Mesenchymal stem cell (in vitro differentiated cells and primary cell): Measurements from ENCODE around the gene KLHL13.

Source experiments
- DNase-seq: peaks from one replicate; pipeline ENCODE4 v3.0.0-alpha.2; 2013
- H2AFZ ChIP-seq: one replicate; pipeline ENCODE4 v1.6.1; 2013; ENCODE audit warnings: low read depth, mild to moderate bottlenecking, control low read depth, inconsistent platforms, low read length, moderate library complexity
- H2AK5ac ChIP-seq: 2 replicates; pipeline ENCODE4 v1.6.1; 2013; ENCODE audit warnings: low read length, moderate library complexity, mild to moderate bottlenecking, inconsistent platforms; ENCODE audit not compliant: severe bottlenecking
- H2BK120ac ChIP-seq: one replicate; pipeline ENCODE4 v1.6.1; 2013; ENCODE audit warnings: low read depth, mild to moderate bottlenecking, inconsistent platforms, low read length, moderate library complexity
- H2BK12ac ChIP-seq, 2 experiments: one replicate each; pipeline ENCODE4 v1.6.1; 2013; ENCODE audit warnings: inconsistent platforms in 2 of 2, low read length in 2 of 2, mild to moderate bottlenecking in 2 of 2, moderate library complexity in 2 of 2, control low read depth in 1 of 2
- H2BK15ac ChIP-seq: one replicate; pipeline ENCODE4 v1.6.1; 2013; ENCODE audit warnings: mild to moderate bottlenecking, low read depth, inconsistent platforms; ENCODE audit not compliant: poor library complexity, severe bottlenecking
- H2BK5ac ChIP-seq: 2 replicates; pipeline ENCODE4 v1.6.1; 2013; ENCODE audit warnings: low read depth, mild to moderate bottlenecking, low read length, control low read depth, inconsistent platforms; ENCODE audit not compliant: poor library complexity, severe bottlenecking
- H3K14ac ChIP-seq, 2 experiments: one replicate each; pipeline ENCODE4 v1.6.1; 2013; ENCODE audit warnings: inconsistent platforms in 2 of 2, low read length in 2 of 2, control low read depth in 1 of 2, mild to moderate bottlenecking in 1 of 2, moderate library complexity in 1 of 2
- H3K18ac ChIP-seq, 2 experiments: one replicate each; pipeline ENCODE4 v1.6.1; 2013; ENCODE audit warnings: inconsistent platforms in 2 of 2, low read length in 2 of 2, control low read depth in 1 of 2, low read depth in 1 of 2, mild to moderate bottlenecking in 1 of 2
- H3K23ac ChIP-seq, 2 experiments: one replicate each; pipeline ENCODE4 v1.6.1; 2013; ENCODE audit warnings: inconsistent platforms in 2 of 2, low read length in 2 of 2, mild to moderate bottlenecking in 2 of 2, moderate library complexity in 2 of 2, control low read depth in 1 of 2
- H3K27ac ChIP-seq: 2 replicates; pipeline ENCODE4 v1.5.1; 2013; ENCODE audit warnings: mild to moderate bottlenecking, moderate library complexity, low read length, control low read depth, inconsistent platforms; ENCODE audit not compliant: poor library complexity, severe bottlenecking
- H3K27me3 ChIP-seq, 2 experiments: 2 replicates each; pipeline versions ENCODE4 v1.6.1 to v1.7.0; 2013; ENCODE audit warnings: low read length in 2 of 2, mild to moderate bottlenecking in 2 of 2, moderate library complexity in 2 of 2, control low read depth in 1 of 2, inconsistent platforms in 1 of 2; ENCODE audit not compliant: control insufficient read depth in 1 of 2, insufficient read depth in 1 of 2
- H3K36me3 ChIP-seq, 2 experiments: 2 replicates each; pipeline versions ENCODE4 v1.6.1 to v1.7.0; 2013; ENCODE audit warnings: low read length in 2 of 2, control low read depth in 1 of 2, inconsistent platforms in 1 of 2, low read depth in 1 of 2, mild to moderate bottlenecking in 1 of 2; ENCODE audit not compliant: insufficient read depth in 2 of 2, control insufficient read depth in 1 of 2
- H3K4ac ChIP-seq, 2 experiments: one replicate each; pipeline ENCODE4 v1.6.1; 2013; ENCODE audit warnings: inconsistent platforms in 2 of 2, low read length in 2 of 2, mild to moderate bottlenecking in 2 of 2, moderate library complexity in 2 of 2, control low read depth in 1 of 2, low read depth in 1 of 2
- H3K4me1 ChIP-seq: 2 replicates; pipeline ENCODE4 v1.6.1; 2013; ENCODE audit warnings: low read depth, low read length, control low read depth; ENCODE audit not compliant: control insufficient read depth, insufficient read depth
- H3K4me2 ChIP-seq: 2 replicates; pipeline ENCODE4 v1.6.1; 2013; ENCODE audit warnings: low read length, mild to moderate bottlenecking, inconsistent platforms; ENCODE audit not compliant: poor library complexity, severe bottlenecking
- H3K4me3 ChIP-seq, 2 experiments: 2 replicates each; pipeline versions ENCODE4 v1.5.1 to v1.7.0; 2013; ENCODE audit warnings: low read length in 2 of 2, mild to moderate bottlenecking in 2 of 2, control low read depth in 1 of 2, low read depth in 1 of 2; ENCODE audit not compliant: insufficient read depth in 1 of 2
- H3K79me1 ChIP-seq: replicated peaks from 2 replicates; pipeline ENCODE4 v1.6.1; 2013; ENCODE audit warnings: mild to moderate bottlenecking, control low read depth, low read length, inconsistent platforms; ENCODE audit not compliant: poor library complexity, severe bottlenecking
- H3K9ac ChIP-seq: 2 replicates; pipeline ENCODE4 v1.7.0; 2013; ENCODE audit warnings: mild to moderate bottlenecking, low read length, moderate library complexity
- H3K9me3 ChIP-seq: 2 replicates; pipeline ENCODE4 v1.7.0; 2013; ENCODE audit warnings: mild to moderate bottlenecking, low read length; ENCODE audit not compliant: control insufficient read depth
- H4K8ac ChIP-seq: one replicate; pipeline ENCODE4 v1.6.1; 2013; ENCODE audit warnings: inconsistent platforms, mild to moderate bottlenecking, low read length, moderate library complexity
- H4K91ac ChIP-seq: one replicate; pipeline ENCODE4 v1.6.1; 2013; ENCODE audit warnings: mild to moderate bottlenecking, low read length, inconsistent platforms
- WGBS: methylation state at CpG from one replicate; pipeline ENCODE4 v1.1.7; 2013; ENCODE audit warnings: mixed read lengths; 5-methylcytosine and 5-hydroxymethylcytosine counted together

KLHL13 gene

DNA sequence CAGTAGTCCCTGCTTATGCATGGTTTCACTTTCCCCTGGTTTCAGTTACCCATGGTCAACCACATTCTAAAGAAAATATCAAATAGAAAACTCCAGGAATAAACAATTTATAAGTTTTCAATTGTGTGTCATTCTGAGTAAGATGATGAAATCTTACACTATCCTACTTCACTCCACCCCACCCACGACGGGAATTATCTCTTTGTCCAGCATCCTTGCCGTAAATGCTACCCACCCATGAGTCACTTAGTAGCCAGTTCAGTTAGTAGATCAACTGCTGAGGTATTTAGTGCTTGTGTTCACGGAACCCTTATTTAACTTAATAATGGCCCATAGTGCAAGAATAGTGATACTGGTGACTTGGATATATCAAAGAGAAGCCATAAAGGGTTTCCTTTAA is 91.4 kb downstream of the KLHL13 start:
- Histone ChIP-seq H2BK12ac (no peak overlapping the region), H2BK5ac (no peak overlapping the region), H3K4me2 (no peak overlapping the region), H2AFZ (no peak overlapping the region), H3K4ac (no peak overlapping the region), H3K4me1 (no peaks in the 10 kb centered on the region), H4K8ac (no peak overlapping the region), H3K27ac (no peak overlapping the region), H3K4me3 (no peak overlapping the region), H2BK120ac (no peak overlapping the region), H4K91ac (no peak overlapping the region), H3K14ac (no peak overlapping the region), H3K27me3 (no peaks in the 10 kb centered on the region), H3K79me1 (no peaks in the 10 kb centered on the region), H3K9me3 (no peaks in the 10 kb centered on the region), H3K23ac (no peak overlapping the region), H2BK15ac (no peak overlapping the region), H3K36me3 (no peaks in the 10 kb centered on the region), H3K9ac (no peak overlapping the region), H3K18ac (no peak overlapping the region), H2AK5ac (no peak overlapping the region)
- WGBS, result 40% methylated on average over 1 of the region's 4 CpGs
- DNase-seq, result no peak

DNA sequence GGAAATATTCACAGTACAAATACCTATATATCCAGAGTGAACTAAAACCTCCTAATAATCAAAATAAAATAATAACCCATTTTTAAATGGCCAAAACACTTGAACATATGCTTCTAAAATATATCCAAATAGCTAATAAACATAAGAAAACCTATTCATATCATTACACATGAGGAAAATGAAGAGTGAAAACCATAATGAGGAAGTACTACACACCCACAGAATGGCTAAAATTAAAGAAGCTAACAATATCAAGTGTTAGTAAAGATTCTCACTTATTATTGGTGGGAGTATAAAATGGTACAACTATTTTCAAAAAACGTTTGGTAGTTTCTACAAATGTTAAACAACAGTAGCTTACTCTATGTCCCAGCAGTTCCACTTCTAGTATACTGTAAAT is 92.1 kb downstream of the KLHL13 start:
- Histone ChIP-seq H3K4me3 (no peak overlapping the region), H4K8ac (no peak overlapping the region), H4K91ac (no peak overlapping the region), H3K27ac (no peak overlapping the region), H3K9me3 (no peaks in the 10 kb centered on the region), H3K27me3 (no peaks in the 10 kb centered on the region), H2BK12ac (no peak overlapping the region), H3K18ac (no peak overlapping the region), H2BK15ac (no peak overlapping the region), H3K9ac (no peak overlapping the region), H3K4me1 (no peaks in the 10 kb centered on the region), H3K14ac (no peak overlapping the region), H3K4ac (no peak overlapping the region), H3K36me3 (no peaks in the 10 kb centered on the region), H2BK120ac (no peak overlapping the region), H2AK5ac (no peak overlapping the region), H3K23ac (no peak overlapping the region), H3K79me1 (no peaks in the 10 kb centered on the region), H3K4me2 (no peak overlapping the region), H2BK5ac (no peak overlapping the region), H2AFZ (no peak overlapping the region)
- DNase-seq, result no peak
- no CpG with 5 or more reads among the region's 1 CpG for WGBS

DNA sequence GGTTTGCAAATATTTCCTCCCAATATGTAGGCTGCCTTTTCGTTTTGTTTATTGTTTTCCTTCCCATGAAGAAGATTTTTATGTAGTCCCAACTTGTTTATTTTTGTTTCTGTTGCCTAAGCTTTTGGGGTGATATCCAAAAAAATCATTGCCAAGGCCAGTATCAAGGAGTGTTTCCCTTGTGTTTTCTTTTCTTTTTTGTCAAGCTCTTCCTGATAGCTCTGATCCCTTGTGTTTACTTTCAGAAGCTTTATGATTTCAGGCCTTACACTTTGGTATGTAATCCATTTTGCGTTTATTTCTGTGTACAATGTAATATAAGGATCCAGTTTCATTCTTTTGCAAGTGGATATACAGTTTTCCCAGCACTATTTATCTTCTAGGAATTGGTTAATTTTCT is 93.9 kb downstream of the KLHL13 start:
- no peak overlapping the region for H2BK15ac ChIP-seq
- no peaks in the 10 kb centered on the region for H3K36me3 ChIP-seq
- no peak overlapping the region for H2BK5ac ChIP-seq
- no peak for DNase-seq
- H3K4ac ChIP-seq, result no peak overlapping the region
- H2AK5ac ChIP-seq, result no peak overlapping the region
- WGBS, result no CpG with 5 or more reads among the region's 2 CpGs
- no peak overlapping the region for H3K14ac ChIP-seq
- no peak overlapping the region for H3K23ac ChIP-seq
- no peak overlapping the region for H3K18ac ChIP-seq
- no peak overlapping the region for H3K4me3 ChIP-seq
- H4K91ac ChIP-seq, result no peak overlapping the region
- H3K9ac ChIP-seq, result no peak overlapping the region
- no peak overlapping the region for H2BK12ac ChIP-seq
- H3K79me1 ChIP-seq, result no peaks in the 10 kb centered on the region
- no peak overlapping the region for H3K4me2 ChIP-seq
- H2BK120ac ChIP-seq, result no peak overlapping the region
- no peaks in the 10 kb centered on the region for H3K27me3 ChIP-seq
- H3K27ac ChIP-seq, result no peak overlapping the region
- H3K9me3 ChIP-seq, result no peaks in the 10 kb centered on the region
- H3K4me1 ChIP-seq, result no peaks in the 10 kb centered on the region
- H4K8ac ChIP-seq, result no peak overlapping the region
- no peak overlapping the region for H2AFZ ChIP-seq

DNA sequence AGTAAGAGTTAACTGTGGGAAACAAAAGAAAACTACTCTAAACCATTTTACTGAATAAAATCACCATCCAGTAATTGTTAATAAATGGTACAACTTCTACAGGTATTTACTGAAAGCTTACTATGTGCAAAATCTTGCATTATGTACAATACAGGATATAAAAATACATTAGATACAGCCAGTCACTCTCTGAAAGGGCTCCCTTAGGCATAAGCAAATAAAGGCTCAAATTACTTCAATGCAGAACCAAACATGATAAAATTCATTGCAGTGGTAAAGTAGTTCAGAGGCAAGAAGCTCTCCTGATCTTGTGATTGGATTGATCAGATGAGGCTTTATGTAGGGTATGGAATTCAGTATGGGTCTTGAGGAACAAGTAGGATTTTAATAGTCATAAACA is 100.2 kb downstream of the KLHL13 start:
- Histone ChIP-seq H3K23ac (no peak overlapping the region), H3K9ac (no peak overlapping the region), H3K4me2 (no peak overlapping the region), H3K27me3 (no peaks in the 10 kb centered on the region), H3K14ac (no peak overlapping the region), H2AK5ac (no peak overlapping the region), H3K27ac (no peak overlapping the region), H3K18ac (no peak overlapping the region), H3K79me1 (no peaks in the 10 kb centered on the region), H2BK12ac (no peak overlapping the region), H3K4me1 (no peaks in the 10 kb centered on the region), H4K8ac (no peak overlapping the region), H3K4ac (no peak overlapping the region), H2BK5ac (no peak overlapping the region), H3K4me3 (no peak overlapping the region), H2BK120ac (no peak overlapping the region), H4K91ac (no peak overlapping the region), H3K36me3 (no peaks in the 10 kb centered on the region), H2BK15ac (no peak overlapping the region), H2AFZ (no peak overlapping the region), H3K9me3 (peaks cover 15% of the 10 kb centered on the region)
- DNase-seq, result no peak
